Measurements from ENCODE around the gene NCS1.
"Not testable (repeated sequence)": the region's sequence is repeated elsewhere in the genome, so short reads cannot be mapped to it uniquely, and the experiment has no call there.

The NCS1 gene

DNA sequence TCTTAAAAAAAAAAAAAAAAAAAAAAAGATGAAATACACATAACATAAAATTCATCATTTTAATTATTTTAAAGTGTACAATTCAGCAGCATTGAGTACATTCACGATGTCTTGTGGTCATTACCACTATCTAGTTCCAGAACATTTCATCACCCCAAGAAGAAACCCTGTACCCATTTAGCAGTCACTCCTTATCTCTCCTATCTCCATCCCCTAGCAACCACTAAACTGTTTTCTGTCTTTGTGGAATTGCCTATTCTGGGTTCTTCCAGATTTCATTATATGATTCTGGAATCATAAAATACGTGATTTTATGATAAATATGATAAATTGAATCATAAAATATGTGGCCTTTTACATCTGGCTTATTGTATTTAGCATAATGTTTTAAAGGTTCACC lies 84.4 kb downstream of the NCS1 start:
- no peak overlapping the region for H3K9ac ChIP-seq
- no peaks in the 10 kb centered on the region for H3K4me1 ChIP-seq
- no peaks in the 10 kb centered on the region for H3K9me3 ChIP-seq (ENCODE audit: control insufficient read depth, low read length)
- H3K27me3 ChIP-seq (ENCODE audit: control insufficient read depth, insufficient read depth, low read length) = no peaks in the 10 kb centered on the region
- H2AFZ ChIP-seq = no peak overlapping the region
- no peak overlapping the region for H3K4me3 ChIP-seq (ENCODE audit: low read depth, low read length)
- no peak overlapping the region for H3K4me2 ChIP-seq (ENCODE audit: low read length)
- no peaks in the 10 kb centered on the region for H3K36me3 ChIP-seq (ENCODE audit: control insufficient read depth, insufficient read depth, low read length)
- no peak overlapping the region for H3K27ac ChIP-seq
- TF ChIP-seq, protein P1, sequence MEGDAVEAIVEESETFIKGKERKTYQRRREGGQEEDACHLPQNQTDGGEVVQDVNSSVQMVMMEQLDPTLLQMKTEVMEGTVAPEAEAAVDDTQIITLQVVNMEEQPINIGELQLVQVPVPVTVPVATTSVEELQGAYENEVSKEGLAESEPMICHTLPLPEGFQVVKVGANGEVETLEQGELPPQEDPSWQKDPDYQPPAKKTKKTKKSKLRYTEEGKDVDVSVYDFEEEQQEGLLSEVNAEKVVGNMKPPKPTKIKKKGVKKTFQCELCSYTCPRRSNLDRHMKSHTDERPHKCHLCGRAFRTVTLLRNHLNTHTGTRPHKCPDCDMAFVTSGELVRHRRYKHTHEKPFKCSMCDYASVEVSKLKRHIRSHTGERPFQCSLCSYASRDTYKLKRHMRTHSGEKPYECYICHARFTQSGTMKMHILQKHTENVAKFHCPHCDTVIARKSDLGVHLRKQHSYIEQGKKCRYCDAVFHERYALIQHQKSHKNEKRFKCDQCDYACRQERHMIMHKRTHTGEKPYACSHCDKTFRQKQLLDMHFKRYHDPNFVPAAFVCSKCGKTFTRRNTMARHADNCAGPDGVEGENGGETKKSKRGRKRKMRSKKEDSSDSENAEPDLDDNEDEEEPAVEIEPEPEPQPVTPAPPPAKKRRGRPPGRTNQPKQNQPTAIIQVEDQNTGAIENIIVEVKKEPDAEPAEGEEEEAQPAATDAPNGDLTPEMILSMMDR (IDR thresholded peaks at IDR 0.05) = no peak
- no peaks in the 10 kb centered on the region for H3K79me2 ChIP-seq

DNA sequence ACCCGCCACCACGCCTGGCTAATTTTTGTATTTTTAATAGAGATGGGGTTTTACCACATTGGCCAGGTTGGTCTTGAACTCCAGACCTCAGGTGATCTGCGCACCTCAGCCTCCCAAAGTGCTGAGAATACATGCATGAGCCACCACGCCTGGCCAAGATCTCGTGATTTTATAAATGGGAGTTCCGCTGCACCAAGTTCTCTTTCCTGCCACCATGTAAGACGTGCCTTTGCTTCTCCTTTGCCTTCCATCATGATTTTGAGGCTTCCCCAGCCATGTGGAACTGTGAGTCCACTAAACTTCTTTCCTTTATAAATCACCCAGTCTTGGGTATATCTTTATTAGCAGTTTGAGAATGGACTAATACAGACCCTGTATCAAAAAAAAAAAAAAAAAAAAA lies 85.9 kb downstream of the NCS1 start:
- not testable (repeated sequence) for H3K4me3 ChIP-seq (ENCODE audit: low read depth, low read length); H3K27ac ChIP-seq; H3K79me2 ChIP-seq; H3K4me2 ChIP-seq (ENCODE audit: low read length); H3K4me1 ChIP-seq; H2AFZ ChIP-seq; H3K27me3 ChIP-seq (ENCODE audit: control insufficient read depth, insufficient read depth, low read length); H3K9me3 ChIP-seq (ENCODE audit: control insufficient read depth, low read length); H3K9ac ChIP-seq; H3K36me3 ChIP-seq (ENCODE audit: control insufficient read depth, insufficient read depth, low read length)

DNA sequence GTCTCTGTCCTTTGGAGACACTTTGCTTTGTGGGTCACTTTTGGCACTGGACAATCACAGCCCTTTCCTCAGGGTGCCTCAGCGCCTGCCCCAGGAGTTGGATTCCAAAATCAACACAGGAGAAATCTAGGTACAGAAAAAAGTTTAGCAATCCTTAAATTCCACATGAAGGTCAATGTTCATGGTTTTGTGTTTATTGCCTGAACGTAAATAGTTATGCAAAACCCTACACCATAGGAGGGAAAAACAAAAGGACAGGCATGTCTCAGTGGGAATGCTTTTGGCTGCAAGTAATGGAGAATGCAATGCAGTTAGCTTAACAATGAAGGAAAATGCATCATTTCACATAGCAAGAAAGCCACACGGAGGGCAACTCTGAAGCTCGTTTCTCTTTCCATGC lies 86.8 kb downstream of the NCS1 start:
- H3K79me2 ChIP-seq = no peaks in the 10 kb centered on the region
- H3K9ac ChIP-seq = no peak overlapping the region
- no peaks in the 10 kb centered on the region for H3K9me3 ChIP-seq (ENCODE audit: control insufficient read depth, low read length)
- TF ChIP-seq, protein P1 (IDR thresholded peaks at IDR 0.05) = no peak
- H3K36me3 ChIP-seq (ENCODE audit: control insufficient read depth, insufficient read depth, low read length) = no peaks in the 10 kb centered on the region
- H3K4me2 ChIP-seq (ENCODE audit: low read length) = no peak overlapping the region
- no peak overlapping the region for H2AFZ ChIP-seq
- H3K27ac ChIP-seq = no peak overlapping the region
- H3K27me3 ChIP-seq (ENCODE audit: control insufficient read depth, insufficient read depth, low read length) = no peaks in the 10 kb centered on the region
- no peak overlapping the region for H3K4me3 ChIP-seq (ENCODE audit: low read depth, low read length)
- H3K4me1 ChIP-seq = no peaks in the 10 kb centered on the region

DNA sequence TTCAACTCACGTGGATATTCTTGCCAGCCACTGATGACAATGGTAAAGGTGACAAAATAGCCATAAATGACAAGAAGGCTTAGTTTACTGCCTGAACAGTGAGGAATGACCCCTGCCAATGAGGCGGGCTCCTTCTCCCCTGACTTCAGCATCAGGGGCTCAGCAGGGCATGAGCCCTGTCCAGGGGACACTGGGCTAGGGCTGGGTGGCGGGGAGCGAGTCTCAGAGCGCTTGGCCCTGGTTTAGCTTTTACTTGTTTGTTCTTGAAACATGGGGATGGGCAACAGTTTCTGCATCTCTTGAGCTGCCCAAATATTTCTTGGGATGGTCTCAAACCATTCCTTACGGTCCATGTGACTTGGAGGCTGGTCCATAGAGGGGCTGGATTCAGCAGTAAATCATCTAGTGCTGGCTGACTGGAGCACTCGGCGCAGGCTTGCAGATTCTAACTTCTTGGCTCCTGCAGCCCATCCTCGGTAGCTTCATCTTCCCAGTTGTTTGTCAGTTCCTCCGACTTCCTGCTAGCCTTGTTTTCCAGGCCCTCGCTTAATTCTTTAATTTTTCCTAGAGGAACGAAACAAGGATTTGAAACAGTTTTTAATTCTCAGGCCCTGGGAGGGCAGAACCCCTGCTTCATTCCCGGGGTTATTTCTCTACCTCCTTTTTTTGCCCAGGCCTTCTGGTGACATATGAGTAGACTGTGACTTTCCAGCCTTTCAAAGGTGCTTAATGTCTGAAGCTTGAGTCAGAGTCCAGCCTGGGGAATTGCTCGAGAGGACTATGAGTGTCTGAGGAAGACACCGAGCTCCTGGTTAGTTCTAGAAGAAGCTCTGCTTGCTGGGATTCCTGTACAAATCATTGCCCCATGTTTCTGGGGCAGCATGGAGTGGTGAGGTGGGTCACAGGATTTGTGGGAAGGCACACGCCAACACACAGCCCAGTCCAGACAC lies 88.9 kb downstream of the NCS1 start:
- TF ChIP-seq, protein P1 (IDR thresholded peaks at IDR 0.05) = no peak
- no peak overlapping the region for H2AFZ ChIP-seq
- no peak overlapping the region for H3K9ac ChIP-seq
- H3K4me2 ChIP-seq (ENCODE audit: low read length) = no peak overlapping the region
- H3K4me1 ChIP-seq = no peaks in the 10 kb centered on the region
- no peak overlapping the region for H3K27ac ChIP-seq
- no peaks in the 10 kb centered on the region for H3K27me3 ChIP-seq (ENCODE audit: control insufficient read depth, insufficient read depth, low read length)
- no peaks in the 10 kb centered on the region for H3K36me3 ChIP-seq (ENCODE audit: control insufficient read depth, insufficient read depth, low read length)
- H3K9me3 ChIP-seq (ENCODE audit: control insufficient read depth, low read length) = no peaks in the 10 kb centered on the region
- no peaks in the 10 kb centered on the region for H3K79me2 ChIP-seq
- H3K4me3 ChIP-seq (ENCODE audit: low read depth, low read length) = no peak overlapping the region

DNA sequence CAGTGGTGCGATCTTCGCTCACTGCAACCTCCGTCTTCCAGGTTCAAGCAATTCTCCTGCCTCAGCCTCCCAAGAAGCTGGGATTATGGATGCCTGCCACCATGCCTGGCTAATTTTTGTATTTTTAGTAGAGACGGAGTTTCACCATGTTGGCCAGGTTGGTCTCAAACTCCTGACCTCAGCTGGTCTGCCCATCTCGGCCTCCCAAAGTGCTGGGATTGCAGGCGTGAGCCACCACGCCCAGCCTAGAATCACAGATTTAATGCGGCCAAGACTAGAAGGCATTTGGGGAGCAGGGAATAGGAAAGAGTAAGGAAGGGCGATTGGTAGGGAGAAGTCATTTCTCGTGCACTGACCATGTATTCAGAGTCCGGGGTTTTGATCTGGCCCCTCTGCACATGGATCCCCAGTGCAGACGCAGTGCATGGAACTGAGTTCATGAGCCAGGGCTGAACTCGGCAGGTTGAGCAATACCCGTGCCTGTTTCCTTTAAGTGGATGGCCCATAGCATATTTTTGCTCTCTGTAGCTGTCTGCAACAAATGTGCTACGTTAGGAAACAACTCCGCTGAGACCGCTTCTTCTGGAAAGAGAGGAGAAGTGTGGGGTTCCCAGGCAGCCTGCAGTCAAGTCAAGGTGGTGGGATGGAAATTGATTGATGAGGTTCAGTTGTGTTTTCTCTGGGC lies 90.0 kb downstream of the NCS1 start:
- Histone ChIP-seq H3K4me1 (no peaks in the 10 kb centered on the region), H3K36me3 (ENCODE audit: control insufficient read depth, insufficient read depth, low read length) (no peaks in the 10 kb centered on the region), H3K27ac (no peak overlapping the region), H2AFZ (no peak overlapping the region), H3K4me3 (ENCODE audit: low read depth, low read length) (no peak overlapping the region), H3K79me2 (no peaks in the 10 kb centered on the region), H3K9ac (no peak overlapping the region), H3K4me2 (ENCODE audit: low read length) (no peak overlapping the region), H3K27me3 (ENCODE audit: control insufficient read depth, insufficient read depth, low read length) (no peaks in the 10 kb centered on the region), H3K9me3 (ENCODE audit: control insufficient read depth, low read length) (no peaks in the 10 kb centered on the region)
- TF ChIP-seq, protein P1 (IDR thresholded peaks at IDR 0.05) = no peak

Measured in parathyroid adenoma (tissue), 2 donors.